Lung (tissue), 12 donors: Measurements from ENCODE around the gene PON1. TPM values are rescaled to one million over a fixed set of nuclear protein-coding genes. Genes with fewer than 3 reads are reported as not detected.

Experiments used
- ATAC-seq: fragments of 200-7000 bp; cut with Tn5 transposase; one replicate; pipeline ENCODE4 v1.9.1; 2020; ENCODE audit warnings: moderate number of reproducible peaks; ENCODE audit not compliant: insufficient read depth, low FRiP score
- DNase-seq, 3 donors: peaks; one replicate each; pipeline ENCODE4 v3.0.0-alpha.2; 2013 to 2017
- H3K27ac ChIP-seq, 2 donors: one replicate each; pipeline ENCODE4 v1.5.1; 2013; ENCODE audit warnings: mild to moderate bottlenecking in 2 of 2, moderate library complexity in 2 of 2, control low read depth in 1 of 2, inconsistent platforms in 1 of 2, low read depth in 1 of 2, low read length in 1 of 2
- H3K27me3 ChIP-seq, 3 donors: one replicate each; pipeline ENCODE4 v1.5.1; 2013; ENCODE audit warnings: low read length in 2 of 3; ENCODE audit not compliant: control insufficient read depth in 3 of 3, insufficient read depth in 3 of 3
- H3K36me3 ChIP-seq, 4 donors: one replicate each; pipeline ENCODE4 v1.5.1; 2013; ENCODE audit warnings: low read length in 4 of 4, mild to moderate bottlenecking in 1 of 4, moderate library complexity in 1 of 4; ENCODE audit not compliant: control insufficient read depth in 4 of 4, insufficient read depth in 4 of 4
- H3K4me1 ChIP-seq, 5 donors: one replicate each; pipeline ENCODE4 v1.5.1; 2013; ENCODE audit warnings: low read length in 5 of 5, mild to moderate bottlenecking in 2 of 5, moderate library complexity in 1 of 5; ENCODE audit not compliant: control insufficient read depth in 5 of 5, insufficient read depth in 5 of 5
- H3K4me3 ChIP-seq: one replicate; pipeline ENCODE4 v1.5.1; 2013; ENCODE audit warnings: mild to moderate bottlenecking, control low read depth, moderate library complexity
- H3K9ac ChIP-seq, 2 donors: one replicate each; pipeline ENCODE4 v1.5.1; 2013; ENCODE audit warnings: low read length in 2 of 2, control low read depth in 1 of 2; ENCODE audit not compliant: insufficient read depth in 1 of 2
- H3K9me3 ChIP-seq, 4 donors: one replicate each; pipeline ENCODE4 v1.5.1; 2013; ENCODE audit warnings: low read length in 3 of 4, mild to moderate bottlenecking in 1 of 4, moderate library complexity in 1 of 4; ENCODE audit not compliant: control insufficient read depth in 4 of 4, insufficient read depth in 3 of 4
- CTCF ChIP-seq: IDR thresholded peaks from 2 replicates; pipeline ENCODE4 v1.5.1; 2012; ENCODE audit warnings: mild to moderate bottlenecking; ENCODE audit errors: control extremely low read depth, extremely low read depth
- WGBS, 2 donors: extraction: QIAGEN DNeasy Blood & Tissue Kit; methylation state at CpG; one replicate each; pipeline ENCODE4 v1.1.7; 2013; 5-methylcytosine and 5-hydroxymethylcytosine counted together
- polyA plus RNA-seq, 2 donors: library from polyadenylated mRNA; stranded (reverse); fragments of 200-250 nt; gene quantifications; one replicate each; pipeline ENCODE4 v1.2.1, GENCODE V29; 2013
- total RNA-seq, 2 donors: library from RNA; depleted of rRNA in 1 of 2; stranded (reverse); fragments of >200 nt in 1 of 2; gene quantifications; one replicate each; pipeline ENCODE4 v1.2.1, GENCODE V29; 2014 to 2021
- donor health status: control.
- donor health status: control.
- donor health status: Bipolar disorder and iron deficiency.
- donor health status: healthy.
- donor health status: DM: yes; HTN: yes; CAD: no.

The PON1 gene
- total and polyA plus RNA-seq, 4 donors: 0.15 to 2.3 (median 0.59) TPM

- H3K4me1 ChIP-seq: peaks cover 0 to 5% (median 0%) of the 10 kb centered on the region in 5 donors
- H3K4me3 ChIP-seq: no peak overlapping the region
- no peaks in the 10 kb centered on the region for H3K27me3 ChIP-seq
- DNase-seq (peak in 2 of 3 donors; percentile 8 to 43), ATAC-seq (no peak)
- no peak overlapping the region for H3K27ac ChIP-seq
- no peak overlapping the region for H3K9ac ChIP-seq
- 65 to 76% methylated on average over 2 of the region's 2 CpGs for WGBS, 2 donors
- no peaks in the 10 kb centered on the region for H3K36me3 ChIP-seq
- TF ChIP-seq CTCF: no peak
- no peaks in the 10 kb centered on the region for H3K9me3 ChIP-seq
Measured at GRCh38 chr7:95279417-95279816, 44.9 kb downstream of the PON1 start.

DNA sequence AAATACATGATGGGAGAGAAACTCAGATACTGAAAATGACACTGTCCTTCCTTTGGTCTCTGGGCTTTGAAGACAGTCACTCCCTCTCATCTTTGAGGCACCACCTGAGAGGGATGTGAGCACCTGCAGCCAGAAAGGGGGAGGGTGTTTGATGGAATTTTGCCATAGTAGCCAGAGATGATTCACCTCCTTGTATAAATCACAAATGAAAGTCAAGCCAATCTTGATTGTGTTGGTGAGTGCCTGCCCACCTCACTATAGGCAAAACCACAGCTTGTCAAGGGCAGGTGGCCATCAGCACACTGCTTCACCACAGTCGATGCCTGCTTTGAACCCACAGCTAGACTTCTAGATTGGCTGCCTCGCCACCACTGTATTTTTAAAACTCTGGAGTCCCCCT, 48.2 kb downstream of the PON1 start:
- Histone ChIP-seq H3K36me3 (no peaks in the 10 kb centered on the region), H3K4me1 (peaks cover 0 to 5% (median 0%) of the 10 kb centered on the region in 5 donors), H3K9ac (no peak overlapping the region), H3K9me3 (no peaks in the 10 kb centered on the region), H3K4me3 (no peak overlapping the region), H3K27ac (no peak overlapping the region), H3K27me3 (no peaks in the 10 kb centered on the region)
- WGBS, 2 donors: 93% methylated on average over 2 of the region's 2 CpGs
- DNase-seq (no peak), ATAC-seq (no peak)
- no peak for TF ChIP-seq CTCF

GRCh38 chr7:95269640-95270039, 54.7 kb downstream of the PON1 start:
- WGBS, 2 donors: 91 to 92% methylated on average over 5 of the region's 5 CpGs
- Histone ChIP-seq H3K9me3 (no peaks in the 10 kb centered on the region), H3K4me1 (no peaks in the 10 kb centered on the region), H3K27me3 (no peaks in the 10 kb centered on the region), H3K27ac (no peak overlapping the region), H3K36me3 (peaks cover 0 to 8% (median under 1%) of the 10 kb centered on the region in 4 donors), H3K9ac (no peak overlapping the region), H3K4me3 (no peak overlapping the region)
- ATAC-seq: no peak
- DNase-seq: no peak
- TF ChIP-seq CTCF: no peak

GRCh38 chr7:95267754-95268153, 56.6 kb downstream of the PON1 start:
- H3K9ac ChIP-seq: no peak overlapping the region
- DNase-seq: no peak
- H3K27ac ChIP-seq: no peak overlapping the region
- ATAC-seq: no peak
- peaks cover 0 to 8% (median under 1%) of the 10 kb centered on the region in 4 donors for H3K36me3 ChIP-seq
- H3K27me3 ChIP-seq: no peaks in the 10 kb centered on the region
- WGBS, 2 donors: 86 to 89% methylated on average over 2 of the region's 2 CpGs
- peaks cover 0 to 4% (median 0%) of the 10 kb centered on the region in 5 donors for H3K4me1 ChIP-seq
- H3K4me3 ChIP-seq: no peak overlapping the region
- no peaks in the 10 kb centered on the region for H3K9me3 ChIP-seq
- TF ChIP-seq CTCF: no peak
